Prostate gland (tissue), 2 donors: ENCODE data around the gene MSRB2.

ENCODE experiments used
- CTCF ChIP-seq, 4 experiments: fragments of 200-600 bp in 2 of 4; fragments of 450-650 bp in 2 of 4; sonication (generic) in 2 of 4; IDR thresholded peaks; 1 replicate in 3 of 4; 2 replicates in 1 of 4; pipeline ENCODE4 v1.5.1; 2016 to 2019; ENCODE audit warnings: antibody characterized with exemption in 4 of 4, mild to moderate bottlenecking in 2 of 4, moderate library complexity in 2 of 4
- POLR2A ChIP-seq: fragments of 450-650 bp; IDR thresholded peaks from one replicate; pipeline ENCODE4 v1.6.1; 2016; ENCODE audit warnings: antibody characterized with exemption, mild to moderate bottlenecking
- POLR2AphosphoS5 ChIP-seq: sonication (generic); formaldehyde crosslinking; IDR thresholded peaks from one replicate; pipeline ENCODE4 v1.6.1; 2017; ENCODE audit warnings: antibody characterized with exemption

DNA sequence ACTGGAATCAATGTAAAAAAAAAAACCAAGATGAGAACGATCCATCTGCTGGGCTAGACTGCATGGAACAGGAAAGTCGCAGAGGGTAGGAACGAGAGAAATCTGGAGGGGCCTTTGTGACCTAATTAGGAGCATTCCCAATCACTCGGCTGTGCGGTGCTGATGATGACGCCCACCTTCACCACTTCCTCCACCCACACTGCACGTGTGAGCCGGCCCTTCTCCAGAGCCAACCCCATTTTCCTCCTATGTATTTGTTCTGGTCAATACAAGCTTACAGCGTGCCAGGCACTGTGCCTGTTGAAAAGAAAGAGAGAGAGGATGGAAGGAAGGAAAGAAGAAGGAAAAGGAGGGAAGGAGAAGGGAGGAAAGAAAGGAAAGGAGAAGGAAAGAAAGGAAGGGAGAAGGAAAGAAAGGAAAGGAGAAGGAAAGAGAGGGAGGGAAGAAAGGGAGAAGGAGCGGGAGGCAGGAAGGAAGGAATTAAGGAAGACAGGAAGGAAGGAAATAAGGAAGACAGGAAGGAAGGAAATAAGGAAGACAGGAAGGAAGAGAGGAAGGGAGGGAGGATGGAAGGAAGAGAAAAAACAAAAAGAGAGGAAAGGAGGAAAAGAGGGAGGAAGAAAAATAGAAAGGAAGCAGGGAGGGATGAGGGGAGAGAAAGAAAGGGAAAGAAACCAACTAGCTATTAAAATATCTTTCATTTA lies 61.2 kb downstream of the MSRB2 start:
- TF ChIP-seq POLR2A (no peak), CTCF (IDR thresholded peaks at IDR 0.05) (no peak), POLR2AphosphoS5 (no peak)
